A549 (cell line): ENCODE results near the gene FRMD6. TPM values are rescaled to one million over a fixed set of nuclear protein-coding genes. Genes with fewer than 3 reads are reported as not detected.

ENCODE experiments used
- ATAC-seq, 2 experiments: fragments of 200-7000 bp in 1 of 2; fragments of >200 bp in 1 of 2; cut with Nextera tagmentation in 1 of 2; cut with Tn5 transposase in 1 of 2; 3 replicates each; pipeline versions ENCODE4 v1.8.0 to v1.9.1; 2018 to 2020; ENCODE audit warnings: mild to moderate bottlenecking in 1 of 2, moderate library complexity in 1 of 2
- CTCF ChIA-PET: fragments of 300-600 bp; sonication (Branson Sonifier 250); formaldehyde crosslinking; extraction: SDS; loops from one replicate; lab custom pipeline; 2021; ENCODE audit warnings: antibody characterized with exemption, inconsistent platforms; lab: Yijun Ruan, JAX
- POLR2A ChIA-PET: fragments of 350-600 bp; formaldehyde crosslinking; extraction: SDS; loops from one replicate; lab custom pipeline; 2021; ENCODE audit warnings: antibody characterized with exemption, inconsistent platforms; lab: Yijun Ruan, JAX
- DNase-seq, 2 experiments: peaks; one replicate each; pipeline versions ENCODE4 v3.0.0 to v3.0.0-alpha.2; 2011 to 2016; ENCODE audit warnings: low read depth in 1 of 2, low spot score in 1 of 2
- FAIRE-seq: peaks from 2 replicates; lab custom pipeline; 2011; peaks lifted over from hg19 to GRCh38; lab: Jason Lieb, UNC
- H3K27ac ChIP-seq, 2 experiments: fragments of >200 bp; sonication (Bioruptor Twin); formaldehyde crosslinking; 3 replicates each; pipeline ENCODE4 v1.5.1; 2016 to 2017
- H3K4me1 ChIP-seq: fragments of >200 bp; sonication (Bioruptor Twin); formaldehyde crosslinking; 3 replicates; pipeline ENCODE4 v1.6.1; 2016
- H3K4me2 ChIP-seq: fragments of >200 bp; sonication (Bioruptor Twin); formaldehyde crosslinking; 3 replicates; pipeline ENCODE4 v1.6.1; 2016
- H3K4me3 ChIP-seq: fragments of >200 bp; sonication (Bioruptor Twin); formaldehyde crosslinking; 3 replicates; pipeline ENCODE4 v1.5.1; 2016
- H3K9me3 ChIP-seq: fragments of >200 bp; sonication (Bioruptor Twin); formaldehyde crosslinking; 3 replicates; pipeline ENCODE4 v1.6.1; 2016
- CEBPB ChIP-seq, 2 experiments: fragments of >200 bp in 1 of 2; sonication (Bioruptor Twin) in 1 of 2; formaldehyde crosslinking in 1 of 2; IDR thresholded peaks; 2 replicates each; pipeline ENCODE4 v1.6.1; 2012 to 2016
- EHF ChIP-seq: fragments of 250-450 bp; sonication (Bioruptor Pico); IDR thresholded peaks from 2 replicates; pipeline ENCODE4 v1.5.0; 2020; ENCODE audit warnings: mild to moderate bottlenecking
- EHMT2 ChIP-seq: fragments of 200-600 bp; sonication (generic); IDR thresholded peaks from 2 replicates; pipeline ENCODE4 v1.6.1; 2016; ENCODE audit warnings: antibody characterized with exemption, low read depth, mild to moderate bottlenecking, moderate library complexity
- EP300 ChIP-seq, 2 experiments: fragments of >200 bp; sonication (Bioruptor Twin); formaldehyde crosslinking; IDR thresholded peaks; 2 replicates in 1 of 2; 3 replicates in 1 of 2; pipeline ENCODE4 v1.6.1; 2016 to 2017
- HDAC2 ChIP-seq: fragments of 200-600 bp; sonication (generic); IDR thresholded peaks from 2 replicates; pipeline ENCODE4 v1.6.1; 2016
- HEYL ChIP-seq: fragments of 250-450 bp; sonication (Bioruptor Pico); IDR thresholded peaks from 2 replicates; pipeline ENCODE4 v1.8.0; 2021; ENCODE audit warnings: mild to moderate bottlenecking, moderate library complexity
- HOXB13 ChIP-seq: fragments of 250-450 bp; sonication (Bioruptor Pico); IDR thresholded peaks from 2 replicates; pipeline ENCODE4 v1.5.0; 2020; ENCODE audit warnings: low read depth, mild to moderate bottlenecking, moderate library complexity
- HOXB5 ChIP-seq: fragments of 250-450 bp; sonication (Bioruptor Pico); IDR thresholded peaks from 2 replicates; pipeline ENCODE4 v1.5.0; 2020; ENCODE audit warnings: mild to moderate bottlenecking, moderate library complexity
- JUN ChIP-seq, 2 experiments: fragments of >200 bp; sonication (Bioruptor Twin); formaldehyde crosslinking; IDR thresholded peaks; 2 replicates in 1 of 2; 3 replicates in 1 of 2; pipeline ENCODE4 v1.6.1; 2016 to 2017
- JUNB ChIP-seq: fragments of >200 bp; sonication (Bioruptor Twin); formaldehyde crosslinking; IDR thresholded peaks from 2 replicates; pipeline ENCODE4 v1.6.1; 2016
- MAFK ChIP-seq: fragments of 450-650 bp; IDR thresholded peaks from 2 replicates; pipeline ENCODE4 v1.6.1; 2014; ENCODE audit not compliant: partially characterized antibody
- MAZ ChIP-seq: fragments of 150-350 bp; IDR thresholded peaks from 2 replicates; pipeline ENCODE4 v1.6.1; 2014; ENCODE audit warnings: antibody characterized with exemption, low read depth, low read length, borderline replicate concordance
- MYC ChIP-seq: IDR thresholded peaks from 2 replicates; pipeline ENCODE4 v1.6.1; 2012; ENCODE audit warnings: mild to moderate bottlenecking, inconsistent platforms, low read length, improper control_type of control experiment, borderline replicate concordance
- NR3C1 ChIP-seq: fragments of >200 bp; sonication (Bioruptor Twin); formaldehyde crosslinking; IDR thresholded peaks from 3 replicates; pipeline ENCODE4 v1.6.1; 2017
- RAD21 ChIP-seq, 2 experiments: fragments of >200 bp in 1 of 2; sonication (Bioruptor Twin) in 1 of 2; formaldehyde crosslinking in 1 of 2; IDR thresholded peaks in 1 of 2; conservative IDR thresholded peaks in 1 of 2; 2 replicates in 1 of 2; 3 replicates in 1 of 2; pipeline ENCODE4 v1.6.1; 2012 to 2018; ENCODE audit warnings: inconsistent platforms in 1 of 2
- RCOR1 ChIP-seq: fragments of 150-350 bp; IDR thresholded peaks from 2 replicates; pipeline ENCODE4 v1.6.1; 2014; ENCODE audit warnings: antibody characterized with exemption, low read length, low read depth
- RFX5 ChIP-seq: fragments of 450-650 bp; IDR thresholded peaks from 2 replicates; pipeline ENCODE4 v1.7.1; 2014; ENCODE audit warnings: antibody characterized with exemption, mild to moderate bottlenecking, moderate library complexity
- SMC3 ChIP-seq: fragments of >200 bp; sonication (Bioruptor Twin); formaldehyde crosslinking; IDR thresholded peaks from 3 replicates; pipeline ENCODE4 v1.6.1; 2018; ENCODE audit warnings: inconsistent platforms
- ZFP36 ChIP-seq: fragments of 450-650 bp; IDR thresholded peaks from 2 replicates; pipeline ENCODE4 v1.6.1; 2014; ENCODE audit warnings: borderline replicate concordance; ENCODE audit not compliant: partially characterized antibody
- ZNF302 ChIP-seq: fragments of 250-450 bp; sonication (Bioruptor Pico); IDR thresholded peaks from 2 replicates; pipeline ENCODE4 v1.9.0; 2021; ENCODE audit warnings: inconsistent platforms, mild to moderate bottlenecking, moderate library complexity
- WGBS: methylation state at CpG from one replicate; pipeline ENCODE4 v1.1.6; 2017; ENCODE audit errors: missing lambda C conversion rate; 5-methylcytosine and 5-hydroxymethylcytosine counted together
- polyA plus RNA-seq, 4 experiments: library from polyadenylated mRNA; depleted of rRNA in 3 of 4; stranded (reverse); fragments of >200 nt; fragmentation: RNase III in 1 of 4; extraction: RNeasy Plus Mini Kit Qiagen cat#74134 plus additional on column Dnase treatment in 1 of 4; gene quantifications; 2 replicates in 3 of 4; 3 replicates in 1 of 4; pipeline ENCODE4 v1.2.3, GENCODE V29; 2011 to 2017
- TF ChIP-seq, protein P1 (sequence below): fragments of 250-450 bp; sonication (Bioruptor Pico); IDR thresholded peaks from 2 replicates; pipeline ENCODE4 v1.5.0; 2021; ENCODE audit warnings: mild to moderate bottlenecking, moderate library complexity, borderline replicate concordance
- TF ChIP-seq, protein P2 (sequence below): fragments of >200 bp; sonication (Bioruptor Twin); formaldehyde crosslinking; IDR thresholded peaks from 3 replicates; pipeline ENCODE4 v1.5.1; 2016
- TF ChIP-seq, protein P3 (sequence below): IDR thresholded peaks from 2 replicates; pipeline ENCODE4 v1.6.1; 2012
- TF ChIP-seq, protein P4 (sequence below): fragments of 450-650 bp; IDR thresholded peaks from 2 replicates; pipeline ENCODE4 v1.6.1; 2014; ENCODE audit warnings: antibody characterized with exemption
- TF ChIP-seq, protein P5 (sequence below): IDR thresholded peaks from 2 replicates; pipeline ENCODE4 v1.6.1; 2012; ENCODE audit warnings: low read depth, borderline replicate concordance

Gene FRMD6
- polyA plus RNA-seq, 2 of the 4 experiments (the other 2 are of a cell fraction) = 18.8 to 23.1 TPM

DNA sequence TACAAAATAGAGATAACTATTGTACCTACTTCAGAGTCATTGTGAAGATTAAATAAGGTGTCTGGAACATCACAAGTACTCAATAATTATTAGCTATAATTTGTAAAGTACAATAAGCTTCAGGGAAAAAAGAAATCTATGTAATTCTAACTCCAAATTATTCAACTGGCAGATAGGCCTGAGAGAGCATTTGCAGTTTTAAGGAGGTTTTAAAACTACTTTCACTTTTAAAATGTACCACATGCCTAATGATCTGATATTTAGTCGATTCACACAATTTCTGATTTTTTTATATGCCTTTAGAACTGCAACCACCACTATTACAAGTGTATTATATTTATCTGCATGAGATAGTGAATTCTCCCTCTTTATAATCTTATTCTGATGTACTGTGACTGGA lies 24.9 kb upstream of the FRMD6 start (continued):
- no peak for TF ChIP-seq MAFK
- no peak for TF ChIP-seq ZNF302 (CRISPR knock-in tag)
- TF ChIP-seq HDAC2 = no peak
- TF ChIP-seq ZFP36 = no peak
- TF ChIP-seq, protein P1, sequence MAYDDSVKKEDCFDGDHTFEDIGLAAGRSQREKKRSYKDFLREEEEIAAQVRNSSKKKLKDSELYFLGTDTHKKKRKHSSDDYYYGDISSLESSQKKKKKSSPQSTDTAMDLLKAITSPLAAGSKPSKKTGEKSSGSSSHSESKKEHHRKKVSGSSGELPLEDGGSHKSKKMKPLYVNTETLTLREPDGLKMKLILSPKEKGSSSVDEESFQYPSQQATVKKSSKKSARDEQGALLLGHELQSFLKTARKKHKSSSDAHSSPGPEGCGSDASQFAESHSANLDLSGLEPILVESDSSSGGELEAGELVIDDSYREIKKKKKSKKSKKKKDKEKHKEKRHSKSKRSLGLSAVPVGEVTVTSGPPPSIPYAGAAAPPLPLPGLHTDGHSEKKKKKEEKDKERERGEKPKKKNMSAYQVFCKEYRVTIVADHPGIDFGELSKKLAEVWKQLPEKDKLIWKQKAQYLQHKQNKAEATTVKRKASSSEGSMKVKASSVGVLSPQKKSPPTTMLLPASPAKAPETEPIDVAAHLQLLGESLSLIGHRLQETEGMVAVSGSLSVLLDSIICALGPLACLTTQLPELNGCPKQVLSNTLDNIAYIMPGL (CRISPR knock-in tag) = no peak
- no peak for TF ChIP-seq HOXB13 (CRISPR knock-in tag)
- TF ChIP-seq SMC3 = no peak
- no peak for TF ChIP-seq MAZ

DNA sequence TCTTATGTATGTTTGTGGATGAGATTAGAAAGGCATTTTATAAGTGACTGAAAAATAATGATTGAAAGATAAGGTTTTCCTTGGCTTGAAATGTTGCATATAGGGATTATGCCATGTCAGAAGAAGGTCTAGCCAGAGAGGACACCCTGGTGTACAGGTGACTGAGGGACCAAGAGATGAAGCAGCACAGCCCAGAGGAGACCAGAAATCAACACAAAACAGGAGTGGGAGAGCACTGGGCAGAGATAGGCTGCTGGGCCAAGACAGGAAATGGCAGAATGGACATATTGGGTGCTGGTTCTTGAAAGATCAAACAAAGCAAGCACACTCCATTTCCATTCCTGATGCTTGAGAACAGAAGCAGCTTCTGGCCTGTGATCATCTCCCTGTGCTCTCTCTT lies 24.4 kb upstream of the FRMD6 start:
- DNase-seq (no peak), FAIRE-seq (peak; percentile 84), ATAC-seq (no peak; a peak in 2 of 6 replicates)
- Histone ChIP-seq H3K9me3 (no peaks in the 10 kb centered on the region), H3K27ac (no peak overlapping the region), H3K4me3 (no peak overlapping the region), H3K4me2 (no peak overlapping the region; the same call in 2 of the 3 replicates), H3K4me1 (no peaks in the 10 kb centered on the region)
- CTCF ChIA-PET = no interaction called here
- no peak for TF ChIP-seq EHMT2
- TF ChIP-seq RAD21 (conservative IDR thresholded peaks at IDR 0.05 in 1 of 2, IDR thresholded peaks at IDR 0.05 in 1 of 2) = no peak
- TF ChIP-seq HEYL (CRISPR knock-in tag) = no peak
- TF ChIP-seq CEBPB (IDR thresholded peaks at IDR 0.05) = no peak
- no peak for TF ChIP-seq NR3C1
- TF ChIP-seq, protein P2, sequence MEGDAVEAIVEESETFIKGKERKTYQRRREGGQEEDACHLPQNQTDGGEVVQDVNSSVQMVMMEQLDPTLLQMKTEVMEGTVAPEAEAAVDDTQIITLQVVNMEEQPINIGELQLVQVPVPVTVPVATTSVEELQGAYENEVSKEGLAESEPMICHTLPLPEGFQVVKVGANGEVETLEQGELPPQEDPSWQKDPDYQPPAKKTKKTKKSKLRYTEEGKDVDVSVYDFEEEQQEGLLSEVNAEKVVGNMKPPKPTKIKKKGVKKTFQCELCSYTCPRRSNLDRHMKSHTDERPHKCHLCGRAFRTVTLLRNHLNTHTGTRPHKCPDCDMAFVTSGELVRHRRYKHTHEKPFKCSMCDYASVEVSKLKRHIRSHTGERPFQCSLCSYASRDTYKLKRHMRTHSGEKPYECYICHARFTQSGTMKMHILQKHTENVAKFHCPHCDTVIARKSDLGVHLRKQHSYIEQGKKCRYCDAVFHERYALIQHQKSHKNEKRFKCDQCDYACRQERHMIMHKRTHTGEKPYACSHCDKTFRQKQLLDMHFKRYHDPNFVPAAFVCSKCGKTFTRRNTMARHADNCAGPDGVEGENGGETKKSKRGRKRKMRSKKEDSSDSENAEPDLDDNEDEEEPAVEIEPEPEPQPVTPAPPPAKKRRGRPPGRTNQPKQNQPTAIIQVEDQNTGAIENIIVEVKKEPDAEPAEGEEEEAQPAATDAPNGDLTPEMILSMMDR = no peak
- TF ChIP-seq, protein P3, sequence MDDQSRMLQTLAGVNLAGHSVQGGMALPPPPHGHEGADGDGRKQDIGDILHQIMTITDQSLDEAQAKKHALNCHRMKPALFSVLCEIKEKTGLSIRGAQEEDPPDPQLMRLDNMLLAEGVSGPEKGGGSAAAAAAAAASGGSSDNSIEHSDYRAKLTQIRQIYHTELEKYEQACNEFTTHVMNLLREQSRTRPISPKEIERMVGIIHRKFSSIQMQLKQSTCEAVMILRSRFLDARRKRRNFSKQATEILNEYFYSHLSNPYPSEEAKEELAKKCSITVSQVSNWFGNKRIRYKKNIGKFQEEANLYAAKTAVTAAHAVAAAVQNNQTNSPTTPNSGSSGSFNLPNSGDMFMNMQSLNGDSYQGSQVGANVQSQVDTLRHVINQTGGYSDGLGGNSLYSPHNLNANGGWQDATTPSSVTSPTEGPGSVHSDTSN = no peak
- no peak for TF ChIP-seq EHF
- no peak for TF ChIP-seq RCOR1
- POLR2A ChIA-PET = no interaction called here

DNA sequence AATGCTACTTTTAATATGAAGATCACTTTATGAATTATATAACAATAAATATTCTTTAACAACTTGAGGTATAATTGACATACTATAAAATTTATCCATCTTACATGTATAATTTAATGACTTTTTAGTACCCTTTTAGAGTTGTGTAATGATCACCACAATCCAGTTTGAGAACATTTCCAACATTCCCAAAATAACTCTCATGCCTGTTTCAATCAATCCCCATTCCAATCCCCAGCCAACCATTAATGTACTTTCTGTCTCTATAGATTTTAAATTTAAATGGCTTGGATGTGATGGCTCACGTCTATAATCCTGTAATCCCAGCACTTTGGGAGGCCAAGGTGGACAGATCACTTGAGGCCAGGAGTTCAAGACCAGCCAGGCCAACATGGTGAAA lies 23.5 kb upstream of the FRMD6 start:
- H3K27ac ChIP-seq = no peak overlapping the region
- no peaks in the 10 kb centered on the region for H3K4me1 ChIP-seq
- H3K9me3 ChIP-seq = no peaks in the 10 kb centered on the region
- DNase-seq (no peak), ATAC-seq (no peak), FAIRE-seq (no peak)
- CTCF ChIA-PET = no interaction called here
- TF ChIP-seq JUN (IDR thresholded peaks at IDR 0.05) (no peak), MAZ (no peak), EHMT2 (no peak), JUNB (no peak), CEBPB (IDR thresholded peaks at IDR 0.05) (no peak), RFX5 (no peak), HDAC2 (no peak), NR3C1 (no peak), HEYL (CRISPR knock-in tag) (no peak), HOXB5 (CRISPR knock-in tag) (no peak), MYC (no peak), EP300 (IDR thresholded peaks at IDR 0.05) (no peak)
- TF ChIP-seq, protein P4, sequence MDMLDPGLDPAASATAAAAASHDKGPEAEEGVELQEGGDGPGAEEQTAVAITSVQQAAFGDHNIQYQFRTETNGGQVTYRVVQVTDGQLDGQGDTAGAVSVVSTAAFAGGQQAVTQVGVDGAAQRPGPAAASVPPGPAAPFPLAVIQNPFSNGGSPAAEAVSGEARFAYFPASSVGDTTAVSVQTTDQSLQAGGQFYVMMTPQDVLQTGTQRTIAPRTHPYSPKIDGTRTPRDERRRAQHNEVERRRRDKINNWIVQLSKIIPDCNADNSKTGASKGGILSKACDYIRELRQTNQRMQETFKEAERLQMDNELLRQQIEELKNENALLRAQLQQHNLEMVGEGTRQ = no peak
- TF ChIP-seq, protein P5, sequence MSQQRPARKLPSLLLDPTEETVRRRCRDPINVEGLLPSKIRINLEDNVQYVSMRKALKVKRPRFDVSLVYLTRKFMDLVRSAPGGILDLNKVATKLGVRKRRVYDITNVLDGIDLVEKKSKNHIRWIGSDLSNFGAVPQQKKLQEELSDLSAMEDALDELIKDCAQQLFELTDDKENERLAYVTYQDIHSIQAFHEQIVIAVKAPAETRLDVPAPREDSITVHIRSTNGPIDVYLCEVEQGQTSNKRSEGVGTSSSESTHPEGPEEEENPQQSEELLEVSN = no peak
- H3K4me2 ChIP-seq = no peak overlapping the region
- WGBS = 82% methylated on average over 1 of the region's 1 CpG
- no peak overlapping the region for H3K4me3 ChIP-seq
- POLR2A ChIA-PET = no interaction called here
